Adrenal gland (tissue), 12 donors: Measurements from ENCODE around the gene OAS3. TPM values are rescaled to one million over a fixed set of nuclear protein-coding genes. Genes with fewer than 3 reads are reported as not detected.
A peak's percentile ranks its signal among the peaks of the same experiment; 100 is the strongest.
"Not testable (repeated sequence)": the region's sequence is repeated elsewhere in the genome, so short reads cannot be mapped to it uniquely, and the experiment has no call there.

ENCODE experiments used
- DNase-seq, 7 donors: peaks; one replicate each; pipeline ENCODE4 v3.0.0-alpha.2; 2019 to 2020
- H3K27ac ChIP-seq, 5 donors: fragments of 200-600 bp; sonication (generic) in 4 of 5; 1 replicate in 3 of 5; 2 replicates in 2 of 5; pipeline versions ENCODE4 v1.5.1 to v1.8.0; 2016 to 2020; ENCODE audit warnings: mild to moderate bottlenecking in 1 of 5
- H3K27me3 ChIP-seq: fragments of 200-600 bp; 2 replicates; pipeline ENCODE4 v1.8.0; 2021
- H3K36me3 ChIP-seq, 2 donors: fragments of 200-600 bp; replicated peaks in 1 of 2; 1 replicate in 1 of 2; 2 replicates in 1 of 2; pipeline versions ENCODE4 v1.5.1 to v1.8.0; 2018 to 2022
- H3K4me1 ChIP-seq, 2 donors: fragments of 200-600 bp; replicated peaks in 1 of 2; 1 replicate in 1 of 2; 2 replicates in 1 of 2; pipeline versions ENCODE4 v1.5.1 to v1.8.0; 2018 to 2021
- H3K4me3 ChIP-seq, 4 donors: fragments of 200-600 bp; sonication (generic) in 3 of 4; one replicate each; pipeline ENCODE4 v1.5.1; 2016 to 2018
- H3K9me3 ChIP-seq, 3 donors: fragments of 200-600 bp; sonication (generic) in 1 of 3; replicated peaks in 1 of 3; 1 replicate in 2 of 3; 2 replicates in 1 of 3; pipeline versions ENCODE4 v1.5.1 to v1.8.0; 2016 to 2021
- POLR2A ChIP-seq, 2 donors: fragments of 450-650 bp; IDR thresholded peaks; one replicate each; pipeline ENCODE4 v1.6.1; 2017; ENCODE audit warnings: antibody characterized with exemption in 2 of 2, mild to moderate bottlenecking in 2 of 2, moderate library complexity in 1 of 2
- whole genome bisulfite sequencing, 4 donors: extraction: QIAGEN DNeasy Blood & Tissue Kit in 2 of 4; methylation state at CpG; one replicate each; pipeline versions ENCODE4 v1.1.5 to v1.1.7; 2013 to 2017; 5-methylcytosine and 5-hydroxymethylcytosine counted together
- intact Hi-C, 2 donors: fragments of 100-400 bp; cut with DNase I; formaldehyde crosslinking; loops; one replicate each; pipeline versions ENCODE4 v1.14.1 to v1.15.0; 2022 to 2023
- polyA plus RNA-seq, 3 donors: library from polyadenylated mRNA; stranded (reverse); fragments of 200-250 nt in 2 of 3; fragments of 350-450 nt in 1 of 3; fragmentation: Illumina TruSeq in 1 of 3; extraction: RNeasy Lipid Tissue Mini Kit (QIAGEN cat#74804) in 1 of 3; gene quantifications; one replicate each; pipeline ENCODE4 v1.2.3, GENCODE V29; 2013 to 2014
- total RNA-seq, 9 donors: library from RNA; depleted of rRNA in 4 of 9; stranded (reverse); fragments of >200 nt in 4 of 9; fragments of 120-200 nt in 1 of 9; fragmentation: NEBNext Ultra II Directional in 1 of 9; extraction: Animal tissue kit (Norgen Biotek cat#: 25700) in 1 of 9; gene quantifications; one replicate each; pipeline versions ENCODE4 v1.1.0 to v1.2.4, GENCODE V29; 2013 to 2023
- TF ChIP-seq, protein P1 (sequence below), 6 experiments: fragments of 450-650 bp in 4 of 6; fragments of 200-600 bp in 2 of 6; sonication (generic) in 1 of 6; IDR thresholded peaks; 1 replicate in 5 of 6; 2 replicates in 1 of 6; pipeline versions ENCODE4 v1.5.1 to v1.8.0; 2016 to 2021; ENCODE audit warnings: antibody characterized with exemption in 6 of 6, mild to moderate bottlenecking in 2 of 6, moderate library complexity in 1 of 6
- donor health status: healthy with polysubstance abuse.
- donor health status: Bipolar disorder and iron deficiency.
- donor health status: DM: yes; HTN: yes; CAD: no.
- donor health status: DM: no; HTN: no; CAD: no.
- donor health status: DM: no; HTN: no; CAD: no.
- donor health status: DM: yes; HTN: yes; CAD: no.

OAS3 gene
- total and polyA plus RNA-seq, 12 donors, result 2.7 to 19.4 (median 10.3) TPM

DNA sequence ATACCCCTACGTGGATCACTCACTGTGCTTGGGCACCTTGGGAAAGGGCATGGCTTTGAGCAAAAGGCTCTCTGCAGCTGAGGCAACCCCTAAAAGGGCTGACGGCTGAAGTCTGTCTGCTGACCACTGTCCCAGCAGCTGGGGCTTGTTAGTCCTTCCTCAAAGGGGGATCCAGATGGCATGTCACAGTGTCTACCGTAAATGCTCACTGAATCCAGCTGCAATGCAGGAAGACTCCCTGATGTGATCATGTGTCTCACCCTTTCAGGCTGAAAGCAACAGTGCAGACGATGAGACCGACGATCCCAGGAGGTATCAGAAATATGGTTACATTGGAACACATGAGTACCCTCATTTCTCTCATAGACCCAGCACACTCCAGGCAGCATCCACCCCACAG lies 19.2 kb upstream of the OAS3 start:
- no peak for TF ChIP-seq POLR2A (IDR thresholded peaks at IDR 0.05)
- TF ChIP-seq, protein P1, sequence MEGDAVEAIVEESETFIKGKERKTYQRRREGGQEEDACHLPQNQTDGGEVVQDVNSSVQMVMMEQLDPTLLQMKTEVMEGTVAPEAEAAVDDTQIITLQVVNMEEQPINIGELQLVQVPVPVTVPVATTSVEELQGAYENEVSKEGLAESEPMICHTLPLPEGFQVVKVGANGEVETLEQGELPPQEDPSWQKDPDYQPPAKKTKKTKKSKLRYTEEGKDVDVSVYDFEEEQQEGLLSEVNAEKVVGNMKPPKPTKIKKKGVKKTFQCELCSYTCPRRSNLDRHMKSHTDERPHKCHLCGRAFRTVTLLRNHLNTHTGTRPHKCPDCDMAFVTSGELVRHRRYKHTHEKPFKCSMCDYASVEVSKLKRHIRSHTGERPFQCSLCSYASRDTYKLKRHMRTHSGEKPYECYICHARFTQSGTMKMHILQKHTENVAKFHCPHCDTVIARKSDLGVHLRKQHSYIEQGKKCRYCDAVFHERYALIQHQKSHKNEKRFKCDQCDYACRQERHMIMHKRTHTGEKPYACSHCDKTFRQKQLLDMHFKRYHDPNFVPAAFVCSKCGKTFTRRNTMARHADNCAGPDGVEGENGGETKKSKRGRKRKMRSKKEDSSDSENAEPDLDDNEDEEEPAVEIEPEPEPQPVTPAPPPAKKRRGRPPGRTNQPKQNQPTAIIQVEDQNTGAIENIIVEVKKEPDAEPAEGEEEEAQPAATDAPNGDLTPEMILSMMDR (IDR thresholded peaks at IDR 0.05), result no peak
- Histone ChIP-seq H3K4me3 (no peak overlapping the region), H3K27ac (no peak overlapping the region), H3K27me3 (no peaks in the 10 kb centered on the region), H3K36me3 (peaks cover 0 to 19% of the 10 kb centered on the region in 2 donors), H3K9me3 (no peaks in the 10 kb centered on the region), H3K4me1 (no peaks in the 10 kb centered on the region)
- whole genome bisulfite sequencing, 4 donors, result 80 to 96% (median 92%) methylated on average over 4 to 6 of the region's 6 CpGs
- peak in 1 of 7 donors; percentile 31 for DNase-seq
- intact Hi-C loops, result no loop called here

DNA sequence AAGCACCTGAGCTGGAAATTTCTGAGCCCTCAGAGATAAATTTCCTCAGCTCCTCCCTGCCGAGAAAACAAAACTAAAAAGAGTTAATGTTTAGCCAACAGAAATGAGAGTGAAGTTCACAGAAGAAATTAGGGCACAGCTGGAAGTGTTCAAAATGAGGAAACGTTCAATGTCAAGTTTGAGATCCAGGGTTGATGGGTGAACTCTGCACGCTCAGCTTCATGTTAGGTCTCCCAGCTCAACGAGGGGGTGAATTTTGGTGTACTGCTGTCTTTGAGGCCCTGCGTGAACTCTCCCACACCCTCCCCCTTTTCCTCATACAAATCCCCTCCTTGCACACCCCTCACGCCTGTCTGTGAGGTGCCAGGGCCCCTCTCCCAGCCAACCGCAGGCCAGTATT lies 13.3 kb upstream of the OAS3 start:
- no peaks in the 10 kb centered on the region for H3K9me3 ChIP-seq
- WGBS, 4 donors, result 41 to 71% (median 51%) methylated on average over 6 to 7 of the region's 7 CpGs
- TF ChIP-seq, protein P1 (IDR thresholded peaks at IDR 0.05), result no peak
- TF ChIP-seq POLR2A (IDR thresholded peaks at IDR 0.05), result no peak
- intact Hi-C loops, result no loop called here
- H3K36me3 ChIP-seq, result no peaks in the 10 kb centered on the region
- H3K4me3 ChIP-seq, result no peak overlapping the region
- no peaks in the 10 kb centered on the region for H3K27me3 ChIP-seq
- DNase-seq, result peak in 1 of 7 donors; percentile 24
- H3K27ac ChIP-seq, result peak overlapping the region in 1 of 5 donors; percentile 36
- no peaks in the 10 kb centered on the region for H3K4me1 ChIP-seq

DNA sequence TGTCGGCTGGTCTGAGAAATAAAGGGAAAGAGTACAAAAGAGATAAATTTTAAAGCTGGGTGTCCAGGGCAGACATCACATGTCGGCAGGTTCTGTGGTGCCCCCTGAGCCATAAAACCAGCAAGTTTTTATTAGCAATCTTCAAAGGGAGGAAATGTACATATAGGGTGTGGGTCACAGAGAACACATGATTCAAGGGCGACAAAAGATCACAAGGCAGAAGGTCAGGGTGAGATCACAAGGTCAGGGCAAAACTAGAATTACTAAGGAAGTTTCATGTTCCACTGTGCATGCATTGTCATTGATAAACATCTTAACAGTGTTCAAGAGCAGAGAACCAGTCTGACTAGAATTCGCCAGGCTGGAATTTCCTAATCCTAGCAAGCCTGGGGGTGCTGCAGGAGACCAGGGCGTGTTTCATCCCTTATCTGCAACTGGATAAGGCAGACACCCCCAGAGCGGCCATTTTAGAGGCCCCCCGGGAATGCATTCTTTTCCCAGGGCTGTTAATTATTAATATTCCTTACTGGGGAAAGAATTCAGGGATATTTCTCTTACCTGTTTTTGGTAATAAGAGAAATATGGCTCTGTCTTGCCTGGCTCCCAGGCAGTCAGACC lies 11.7 kb upstream of the OAS3 start:
- intact Hi-C loops, H3K4me3 ChIP-seq, H3K27ac ChIP-seq, H3K4me1 ChIP-seq, H3K27me3 ChIP-seq, H3K9me3 ChIP-seq, H3K36me3 ChIP-seq: not testable (repeated sequence)
- WGBS, 4 donors, result 61 to 62% (median 62%) methylated on average over 7 of the region's 7 CpGs
- peak in 1 of 7 donors; percentile 15 for DNase-seq

DNA sequence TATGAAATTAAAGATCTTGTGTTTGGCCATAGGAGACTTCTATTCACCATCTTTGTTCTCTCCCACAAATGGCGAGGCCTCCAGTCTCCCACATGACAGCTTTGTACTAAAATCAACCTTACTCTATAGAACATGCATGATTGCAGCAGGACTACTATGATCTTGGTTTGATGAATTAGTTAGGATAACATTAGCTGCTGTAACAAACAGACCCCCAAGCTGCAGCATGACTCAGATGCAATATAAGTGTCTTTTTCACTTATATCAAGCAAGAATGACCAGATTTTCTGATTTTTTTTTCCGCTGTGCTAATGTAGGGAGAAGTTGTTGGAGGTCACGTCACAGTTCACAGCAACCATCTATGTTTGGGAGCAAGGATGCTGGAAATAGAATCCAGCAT lies 10.8 kb upstream of the OAS3 start:
- H3K27ac ChIP-seq, result no peak overlapping the region
- H3K9me3 ChIP-seq, result no peaks in the 10 kb centered on the region
- no peaks in the 10 kb centered on the region for H3K27me3 ChIP-seq
- 61 to 78% (median 74%) methylated on average over 3 of the region's 3 CpGs for WGBS, 4 donors
- H3K4me3 ChIP-seq, result no peak overlapping the region
- intact Hi-C loops, result no loop called here
- no peaks in the 10 kb centered on the region for H3K36me3 ChIP-seq
- DNase-seq, result peak in 1 of 7 donors; percentile 5
- H3K4me1 ChIP-seq, result no peaks in the 10 kb centered on the region
- TF ChIP-seq, protein P1 (IDR thresholded peaks at IDR 0.05), result no peak
- no peak for TF ChIP-seq POLR2A (IDR thresholded peaks at IDR 0.05)

DNA sequence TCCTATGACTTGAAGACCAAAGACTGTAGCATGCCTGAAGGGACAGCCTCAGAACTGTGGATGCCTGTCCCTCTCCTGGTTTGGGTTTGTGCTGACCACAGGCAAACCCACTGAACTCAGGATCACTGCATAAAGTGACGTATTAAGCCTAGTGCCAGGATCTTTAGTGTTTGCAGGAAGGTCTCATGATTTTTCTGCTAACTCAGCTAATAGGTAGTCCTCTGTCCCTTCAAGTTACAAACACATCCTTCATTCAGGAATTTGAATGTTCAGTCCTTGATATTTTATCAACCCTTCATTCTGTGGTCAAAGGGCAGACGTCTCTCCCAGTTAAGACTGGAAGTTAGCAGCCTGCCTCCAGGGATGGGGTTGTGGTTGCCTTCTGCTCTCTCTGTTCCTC lies 10.3 kb upstream of the OAS3 start:
- Histone ChIP-seq H3K27ac (no peak overlapping the region), H3K4me3 (no peak overlapping the region), H3K36me3 (no peaks in the 10 kb centered on the region), H3K9me3 (no peaks in the 10 kb centered on the region), H3K27me3 (no peaks in the 10 kb centered on the region), H3K4me1 (no peaks in the 10 kb centered on the region)
- no peak for TF ChIP-seq POLR2A (IDR thresholded peaks at IDR 0.05)
- TF ChIP-seq, protein P1 (IDR thresholded peaks at IDR 0.05), result no peak
- intact Hi-C loops, result no loop called here
- WGBS, 4 donors, result 46 to 91% (median 67%) methylated on average over 2 of the region's 2 CpGs
- peak in 1 of 7 donors; percentile 15 for DNase-seq
